MCF 10A (cell line): Measurements from ENCODE around the gene TMEM61. TPM values are rescaled to one million over a fixed set of nuclear protein-coding genes. Genes with fewer than 3 reads are reported as not detected.

Experiments used
- BruUV-seq: library from RNA; stranded (reverse); fragments of 400-500 nt; replicated peaks from 2 replicates; lab custom pipeline; 2021; lab: Mats Ljungman, UMichigan
- CTCF ChIA-PET: fragments of 300-600 bp; sonication (Branson Sonifier 250); formaldehyde crosslinking; extraction: SDS; loops from one replicate; lab custom pipeline; 2021; ENCODE audit warnings: antibody characterized with exemption, inconsistent platforms; lab: Yijun Ruan, JAX
- POLR2A ChIA-PET: fragments of 300-600, 350-650 bp; sonication (Branson Sonifier 250); formaldehyde crosslinking; extraction: SDS; loops from one replicate; lab custom pipeline; 2020; ENCODE audit warnings: antibody characterized with exemption, inconsistent platforms; lab: Yijun Ruan, JAX
- DNase-seq: peaks from one replicate; pipeline ENCODE4 v3.0.0-alpha.2; 2018; ENCODE audit not compliant: unreplicated experiment
- H3K27ac Mint-ChIP-seq: one replicate; pipeline ENCODE4 v1.8.0; 2022; ENCODE audit warnings: mild to moderate bottlenecking, low read depth, mixed read lengths; ENCODE audit not compliant: unreplicated experiment
- H3K27me3 Mint-ChIP-seq: one replicate; pipeline ENCODE4 v1.8.0; 2022; ENCODE audit warnings: mixed read lengths; ENCODE audit not compliant: insufficient read depth, unreplicated experiment
- H3K36me3 Mint-ChIP-seq: one replicate; pipeline ENCODE4 v1.8.0; 2022; ENCODE audit warnings: mild to moderate bottlenecking, moderate library complexity, mixed read lengths; ENCODE audit not compliant: insufficient read depth, unreplicated experiment
- H3K4me1 Mint-ChIP-seq: one replicate; pipeline ENCODE4 v1.8.0; 2022; ENCODE audit warnings: mixed read lengths; ENCODE audit not compliant: insufficient read depth, unreplicated experiment
- H3K4me3 Mint-ChIP-seq: one replicate; pipeline ENCODE4 v1.8.0; 2022; ENCODE audit warnings: mild to moderate bottlenecking, moderate library complexity, mixed read lengths; ENCODE audit not compliant: unreplicated experiment
- H3K9me3 Mint-ChIP-seq: one replicate; pipeline ENCODE4 v1.8.0; 2022; ENCODE audit warnings: mixed read lengths; ENCODE audit not compliant: unreplicated experiment
- intact Hi-C: fragments of 100-400 bp; cut with micrococcal nuclease; formaldehyde crosslinking; loops from 2 replicates; pipeline ENCODE4 v1.14.1; 2022
- total RNA-seq: library from RNA; stranded (reverse); gene quantifications from 2 replicates; pipeline ENCODE4 v1.2.3, GENCODE V29; 2022
- TF ChIP-seq, protein P1 (sequence below): fragments of 200-600 bp; IDR thresholded peaks from one replicate; pipeline ENCODE4 v1.8.0; 2022; ENCODE audit warnings: antibody characterized with exemption, mild to moderate bottlenecking; ENCODE audit not compliant: unreplicated experiment

TMEM61 gene
- total RNA-seq, 1 experiment from 2014 or later = not detected

DNA sequence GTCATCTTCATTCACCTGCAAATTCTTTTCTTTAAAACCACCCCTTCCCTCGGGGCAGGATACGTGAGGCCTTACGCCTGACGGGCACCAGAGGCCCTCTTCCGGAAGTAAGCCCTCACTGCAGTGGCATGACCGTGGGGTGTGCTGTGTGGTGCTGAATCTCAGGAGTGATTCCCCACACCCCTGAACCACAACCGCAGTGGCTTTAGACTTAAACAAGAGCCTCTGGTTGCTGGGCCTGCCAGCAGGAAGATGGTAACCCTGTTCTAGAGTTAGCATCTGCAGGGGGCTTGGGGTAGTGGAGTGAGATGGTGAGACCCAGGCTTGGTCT, 30.4 kb downstream of the TMEM61 start:
- H3K27me3 Mint-ChIP-seq = peaks cover 34% of the 10 kb centered on the region
- intact Hi-C loops = no loop called here

GRCh38 chr1:55012661-55013060, 32.2 kb downstream of the TMEM61 start:
- no peak overlapping the region for H3K27ac Mint-ChIP-seq
- DNase-seq = no peak
- no TSS peak for BruUV-seq
- no peaks in the 10 kb centered on the region for H3K36me3 Mint-ChIP-seq
- no peak overlapping the region for H3K4me3 Mint-ChIP-seq
- TF ChIP-seq, protein P1, sequence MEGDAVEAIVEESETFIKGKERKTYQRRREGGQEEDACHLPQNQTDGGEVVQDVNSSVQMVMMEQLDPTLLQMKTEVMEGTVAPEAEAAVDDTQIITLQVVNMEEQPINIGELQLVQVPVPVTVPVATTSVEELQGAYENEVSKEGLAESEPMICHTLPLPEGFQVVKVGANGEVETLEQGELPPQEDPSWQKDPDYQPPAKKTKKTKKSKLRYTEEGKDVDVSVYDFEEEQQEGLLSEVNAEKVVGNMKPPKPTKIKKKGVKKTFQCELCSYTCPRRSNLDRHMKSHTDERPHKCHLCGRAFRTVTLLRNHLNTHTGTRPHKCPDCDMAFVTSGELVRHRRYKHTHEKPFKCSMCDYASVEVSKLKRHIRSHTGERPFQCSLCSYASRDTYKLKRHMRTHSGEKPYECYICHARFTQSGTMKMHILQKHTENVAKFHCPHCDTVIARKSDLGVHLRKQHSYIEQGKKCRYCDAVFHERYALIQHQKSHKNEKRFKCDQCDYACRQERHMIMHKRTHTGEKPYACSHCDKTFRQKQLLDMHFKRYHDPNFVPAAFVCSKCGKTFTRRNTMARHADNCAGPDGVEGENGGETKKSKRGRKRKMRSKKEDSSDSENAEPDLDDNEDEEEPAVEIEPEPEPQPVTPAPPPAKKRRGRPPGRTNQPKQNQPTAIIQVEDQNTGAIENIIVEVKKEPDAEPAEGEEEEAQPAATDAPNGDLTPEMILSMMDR = no peak
- intact Hi-C loops = no loop called here
- peaks cover 4% of the 10 kb centered on the region for H3K4me1 Mint-ChIP-seq
- no peaks in the 10 kb centered on the region for H3K9me3 Mint-ChIP-seq
- H3K27me3 Mint-ChIP-seq = peaks cover 49% of the 10 kb centered on the region
- ChIA-PET CTCF (interaction anchor here (0.5 to 2.2 kb wide), 5 partner anchors 10 to 227 kb away, joined by 3 to 9 read pairs (median 4); no protein-coding TSS in a partner anchor), POLR2A (no interaction called here)

More for the DNA sequence above, 30.4 kb downstream of the TMEM61 start:
- BruUV-seq = no TSS peak
- POLR2A ChIA-PET = no interaction called here
- TF ChIP-seq, protein P1 = no peak
- peaks cover 6% of the 10 kb centered on the region for H3K4me1 Mint-ChIP-seq
- CTCF ChIA-PET = interaction anchor here (1.8 kb wide), 1 partner anchor 11 kb away, joined by 9 read pairs; no protein-coding TSS in a partner anchor
- no peaks in the 10 kb centered on the region for H3K36me3 Mint-ChIP-seq
- H3K27ac Mint-ChIP-seq = no peak overlapping the region
- H3K4me3 Mint-ChIP-seq = no peak overlapping the region
- no peaks in the 10 kb centered on the region for H3K9me3 Mint-ChIP-seq
- DNase-seq = no peak

GRCh38 chr1:55015123-55015522, 34.7 kb downstream of the TMEM61 start:
- H3K4me3 Mint-ChIP-seq = no peak overlapping the region
- no peak for DNase-seq
- ChIA-PET POLR2A (no interaction called here), CTCF (interaction anchor here (2.2 to 2.3 kb wide), 2 partner anchors 19 to 65 kb away, joined by 9 read pairs; no protein-coding TSS in a partner anchor)
- TF ChIP-seq, protein P1 = no peak
- no peaks in the 10 kb centered on the region for H3K4me1 Mint-ChIP-seq
- no peaks in the 10 kb centered on the region for H3K9me3 Mint-ChIP-seq
- H3K27me3 Mint-ChIP-seq = peaks cover 49% of the 10 kb centered on the region
- H3K36me3 Mint-ChIP-seq = no peaks in the 10 kb centered on the region
- no peak overlapping the region for H3K27ac Mint-ChIP-seq
- BruUV-seq = no TSS peak
- intact Hi-C loops = no loop called here

- DNase-seq = no peak
- Mint-ChIP-seq H3K27ac (no peak overlapping the region), H3K36me3 (no peaks in the 10 kb centered on the region), H3K4me3 (no peak overlapping the region), H3K27me3 (peaks cover 49% of the 10 kb centered on the region), H3K9me3 (no peaks in the 10 kb centered on the region), H3K4me1 (no peaks in the 10 kb centered on the region)
- CTCF ChIA-PET = interaction anchor here (0.9 to 2.3 kb wide), 3 partner anchors 20 to 71 kb away, joined by 3 to 12 read pairs (median 9); no protein-coding TSS in a partner anchor
- no TSS peak for BruUV-seq
- POLR2A ChIA-PET = no interaction called here
- TF ChIP-seq, protein P1 = no peak
- intact Hi-C loops = no loop called here
These were observed 35.5 kb downstream of the TMEM61 start for GRCh38 chr1:55015731-55016620.
